H4 (cell line): ENCODE measurements around the gene FAR1. TPM values are rescaled to one million over a fixed set of nuclear protein-coding genes. Genes with fewer than 3 reads are reported as not detected.
A peak's percentile ranks its signal among the peaks of the same experiment; 100 is the strongest.
"Not testable (repeated sequence)": the region's sequence is repeated elsewhere in the genome, so short reads cannot be mapped to it uniquely, and the experiment has no call there.

Experiments used
- DNase-seq: peaks from one replicate; pipeline ENCODE4 v3.0.0-alpha.2; 2015; ENCODE audit warnings: low spot score
- total RNA-seq: library from RNA; depleted of rRNA; stranded (reverse); fragments of >200 nt; shearing (Covaris generic); gene quantifications from 2 replicates; pipeline ENCODE4 v1.2.3, GENCODE V29; 2014

FAR1 gene
- total RNA-seq, 1 experiment from 2014 or later = 35.7 TPM

DNA sequence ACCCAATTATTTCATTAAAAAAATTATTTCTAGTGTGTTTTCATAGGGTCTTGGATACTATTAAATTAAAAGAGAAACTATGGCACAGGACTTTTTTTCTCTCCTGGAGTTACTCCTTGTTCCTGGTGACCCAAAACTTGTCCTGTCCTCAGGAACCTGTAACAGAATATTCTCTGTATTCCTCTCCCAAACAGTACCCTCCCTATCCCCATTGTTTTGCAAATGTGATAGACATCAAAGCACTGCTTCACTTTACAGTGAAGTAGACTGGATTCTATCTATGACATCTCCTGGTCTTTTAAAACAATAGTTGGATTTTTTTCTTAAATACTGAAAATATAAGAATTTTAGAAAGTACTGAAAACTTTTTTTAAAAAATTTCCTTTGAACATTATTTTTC, 37.2 kb downstream of the FAR1 start:
- no peak for DNase-seq

DNA sequence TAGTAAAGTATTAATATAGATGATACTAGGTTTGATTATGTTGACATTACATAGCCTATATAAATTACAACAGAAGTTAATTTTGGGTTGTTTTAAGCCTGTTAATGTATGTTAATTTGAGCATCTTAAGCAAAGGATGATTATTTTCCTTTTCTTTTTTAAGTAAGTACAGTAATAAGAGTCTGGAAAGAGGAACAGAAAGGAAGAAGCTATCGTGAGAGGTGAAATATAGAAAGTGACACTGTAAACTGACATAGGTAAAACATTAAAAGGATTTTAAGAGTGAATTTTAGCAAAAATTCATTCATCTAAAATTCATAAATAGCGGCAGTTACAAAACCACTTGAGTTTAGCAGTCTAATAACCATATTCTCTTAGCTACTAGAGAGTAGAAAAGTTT, 45.5 kb downstream of the FAR1 start:
- DNase-seq = no peak

DNA sequence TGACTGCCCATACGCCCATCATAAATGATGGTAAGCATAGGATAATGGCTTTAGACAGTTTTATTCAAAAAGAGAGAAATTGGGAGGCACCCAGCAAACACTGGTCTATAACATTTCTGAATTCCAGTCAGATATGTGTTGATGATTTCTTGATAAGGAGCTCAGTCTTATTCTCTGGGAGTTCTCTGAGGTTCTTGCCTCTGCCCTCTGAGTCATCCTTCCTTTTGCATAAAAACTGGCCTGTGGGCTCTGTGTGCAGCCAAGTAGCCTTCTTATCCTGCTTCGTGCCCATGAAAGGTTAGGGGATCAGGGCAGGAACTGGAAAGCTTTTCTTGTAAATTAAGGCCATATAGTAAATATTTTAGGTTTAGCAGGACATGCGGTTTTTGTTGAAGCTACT, 48.9 kb downstream of the FAR1 start:
- DNase-seq = peak; percentile 49

DNA sequence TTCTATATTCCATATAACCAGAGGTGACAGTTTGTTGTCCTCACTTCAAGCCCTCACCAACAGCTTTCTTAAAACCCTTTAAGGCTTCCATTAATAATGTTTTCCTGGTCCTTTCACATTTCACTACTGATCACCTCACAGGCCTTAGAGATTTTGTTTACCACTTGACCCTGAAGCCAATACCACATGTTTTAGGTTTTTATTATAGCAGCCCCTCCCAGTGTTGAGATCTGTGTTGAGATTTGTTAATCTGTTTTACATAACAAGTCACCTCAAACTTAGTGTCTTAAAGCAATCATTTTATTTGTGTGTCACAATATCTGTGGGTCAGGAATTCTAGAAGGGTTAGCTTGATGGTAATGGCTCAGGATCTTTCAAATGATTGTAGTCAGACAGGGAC, 49.9 kb downstream of the FAR1 start:
- DNase-seq = no peak

DNA sequence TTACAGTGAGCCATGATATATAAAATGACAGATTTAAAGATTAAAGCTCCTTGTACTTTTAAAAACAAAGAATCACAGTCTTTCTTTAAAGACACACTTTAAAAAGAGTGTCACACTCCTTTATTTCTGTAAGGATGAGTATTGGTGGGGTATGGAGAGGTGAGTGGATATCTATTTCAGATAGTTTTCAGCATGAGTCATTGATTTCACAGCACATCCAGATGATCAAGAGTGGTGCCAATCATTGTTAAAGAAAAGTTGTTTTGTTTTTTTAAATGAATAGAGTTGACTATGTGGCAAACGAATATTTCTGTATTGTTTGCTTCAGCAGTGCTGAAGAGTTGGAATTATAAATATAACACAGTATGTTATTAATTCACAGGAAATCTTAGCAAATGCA, 52.5 kb downstream of the FAR1 start:
- DNase-seq = no peak

DNA sequence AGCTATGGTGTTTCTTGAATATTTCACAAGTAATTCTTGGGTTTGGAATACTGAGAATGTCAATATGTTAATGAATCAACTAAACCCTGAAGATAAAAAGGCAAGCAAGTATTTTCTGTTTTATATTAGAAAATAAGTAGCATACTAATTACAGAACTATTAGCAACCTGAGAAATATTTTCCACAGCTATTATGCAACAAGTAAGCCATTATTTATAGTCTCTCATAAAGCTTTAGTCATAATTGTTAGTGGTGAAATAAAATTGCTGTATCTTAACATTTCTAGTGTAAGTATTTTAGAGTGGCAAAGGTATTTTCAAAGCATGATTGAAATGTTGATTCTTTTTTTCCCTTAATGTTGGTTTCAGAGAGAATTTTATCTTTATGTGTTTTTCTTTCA, 53.3 kb downstream of the FAR1 start:
- no peak for DNase-seq

DNA sequence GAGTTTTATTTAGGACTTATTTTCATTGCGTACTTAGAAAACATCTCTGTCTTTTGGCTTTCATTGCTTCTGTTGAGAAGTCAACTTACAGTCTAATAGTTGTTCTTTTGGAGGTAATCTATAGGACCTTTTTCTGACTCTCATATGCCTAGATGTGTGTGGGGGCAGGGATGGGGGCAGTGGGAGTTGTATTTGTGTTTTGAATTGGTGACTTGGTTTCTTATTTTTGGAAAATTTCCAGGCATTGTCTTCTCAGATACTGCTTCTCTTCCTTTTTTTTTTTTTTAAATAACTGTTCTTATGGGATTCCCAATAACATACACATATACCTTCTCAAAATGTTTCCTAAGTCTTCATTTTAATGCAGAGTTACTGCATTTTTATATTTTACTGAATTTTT, 58.0 kb downstream of the FAR1 start:
- DNase-seq = no peak

DNA sequence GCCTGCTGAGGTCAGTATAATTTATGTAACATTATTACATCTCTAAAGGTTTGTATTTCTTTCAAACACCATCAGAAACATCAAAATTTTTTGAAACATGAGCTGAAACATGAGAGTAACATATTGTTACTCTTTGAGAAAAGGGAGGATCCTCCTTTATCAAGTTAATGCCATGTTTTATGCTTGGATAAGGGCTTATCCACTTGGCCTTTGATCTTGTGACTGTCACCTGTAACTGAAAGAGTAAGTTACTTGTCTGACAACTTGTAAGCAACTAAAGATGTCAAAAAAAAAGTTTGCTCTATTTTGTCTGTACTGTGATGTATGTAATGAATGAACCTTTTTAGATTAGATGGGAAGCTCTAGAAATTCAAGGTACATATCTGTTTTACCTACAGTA, 59.6 kb downstream of the FAR1 start:
- no peak for DNase-seq

DNA sequence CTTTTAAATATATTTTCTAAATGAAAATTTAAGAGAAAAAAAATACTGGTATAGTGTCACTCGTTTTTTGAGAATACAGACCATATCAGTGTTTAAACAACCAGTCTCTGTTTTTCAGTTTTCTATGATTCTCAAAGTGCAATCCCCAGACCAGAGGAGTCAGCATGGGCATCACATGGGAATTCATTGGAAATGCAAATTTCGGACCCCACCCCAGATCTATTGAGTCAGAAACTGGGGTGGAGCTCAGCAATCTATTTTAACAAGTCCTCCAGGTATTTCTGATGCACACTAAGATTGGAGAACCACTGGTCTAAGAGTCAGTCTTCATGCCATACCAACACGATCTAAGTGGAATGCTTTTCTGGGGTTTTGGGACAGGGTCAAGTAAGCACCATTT, 66.1 kb downstream of the FAR1 start:
- no peak for DNase-seq

DNA sequence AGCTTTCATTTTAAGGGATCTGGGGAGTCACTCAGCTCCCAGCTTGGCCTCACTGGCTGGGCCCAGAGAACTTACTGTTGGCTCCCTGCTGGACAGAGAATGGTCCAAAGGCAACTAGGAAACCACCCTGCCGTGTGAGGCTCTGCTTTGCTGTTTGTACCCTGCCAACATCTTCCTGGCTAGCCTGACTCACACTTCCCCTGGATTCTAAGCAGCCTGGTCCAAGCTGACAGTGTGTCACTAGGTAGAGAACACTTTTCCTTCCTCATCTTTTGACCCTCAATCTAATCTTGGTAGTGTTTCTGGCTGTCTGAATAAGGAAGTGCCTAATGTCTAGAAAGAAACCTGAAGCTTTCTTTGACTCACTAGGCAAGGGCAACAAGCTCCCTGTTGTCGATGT, 76.7 kb downstream of the FAR1 start:
- no peak for DNase-seq

DNA sequence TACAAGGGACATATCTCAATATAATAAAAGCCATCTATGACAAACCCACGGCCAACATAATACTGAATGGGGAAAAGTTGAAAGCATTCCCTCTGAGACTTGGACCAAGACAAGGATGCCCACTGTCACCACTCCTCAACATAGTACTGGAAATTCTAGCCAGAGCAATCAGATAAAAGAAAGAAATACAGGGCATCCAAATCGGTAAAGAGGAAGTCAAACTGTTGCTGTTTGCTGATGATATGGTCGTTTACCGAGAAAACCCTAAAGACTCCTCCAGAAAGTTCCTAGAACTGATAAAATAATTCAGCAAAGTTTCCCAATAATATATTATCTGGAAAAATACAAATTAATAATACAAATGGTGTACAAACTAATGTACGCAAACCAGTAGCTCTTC, 84.8 kb downstream of the FAR1 start:
- DNase-seq = not testable (repeated sequence)

DNA sequence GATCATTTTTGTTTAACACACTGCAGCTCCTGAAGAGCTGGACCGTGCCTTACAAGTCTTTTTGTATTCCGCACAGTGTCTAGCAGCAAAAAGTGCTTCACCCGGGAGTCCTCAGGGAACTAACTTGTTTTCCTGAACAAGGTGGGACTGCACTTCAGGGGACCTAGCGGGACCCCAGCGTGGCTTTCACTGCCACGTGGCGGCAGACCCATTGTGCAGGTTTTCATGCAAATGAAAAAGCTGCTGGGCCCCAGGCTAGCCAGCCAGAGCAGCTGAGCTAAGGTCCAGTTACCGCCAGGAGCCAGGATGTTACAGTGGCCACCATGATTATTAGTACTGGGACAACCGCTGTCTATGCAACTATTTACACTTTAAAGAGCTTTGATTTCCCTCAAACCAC, 90.6 kb downstream of the FAR1 start:
- DNase-seq = no peak

DNA sequence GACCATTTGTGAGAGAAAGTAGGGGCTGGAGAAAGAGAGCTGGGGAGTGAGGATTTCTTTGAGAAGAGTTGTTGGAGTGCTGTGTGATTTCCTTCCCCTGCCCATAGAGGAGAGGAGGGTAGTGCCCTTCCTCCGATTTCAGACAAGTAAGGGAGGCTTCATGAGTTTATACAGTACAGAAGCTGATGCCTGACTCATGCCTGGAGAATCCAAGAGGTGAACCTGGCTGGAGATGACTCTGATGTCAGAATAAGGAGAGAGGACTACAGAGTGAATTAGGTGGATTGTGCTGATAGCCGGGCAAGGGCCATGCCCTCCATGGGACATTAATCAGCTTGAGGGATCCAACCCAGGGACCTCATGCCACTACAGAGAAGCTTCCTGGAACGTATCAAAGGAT, 91.6 kb downstream of the FAR1 start:
- DNase-seq = no peak

DNA sequence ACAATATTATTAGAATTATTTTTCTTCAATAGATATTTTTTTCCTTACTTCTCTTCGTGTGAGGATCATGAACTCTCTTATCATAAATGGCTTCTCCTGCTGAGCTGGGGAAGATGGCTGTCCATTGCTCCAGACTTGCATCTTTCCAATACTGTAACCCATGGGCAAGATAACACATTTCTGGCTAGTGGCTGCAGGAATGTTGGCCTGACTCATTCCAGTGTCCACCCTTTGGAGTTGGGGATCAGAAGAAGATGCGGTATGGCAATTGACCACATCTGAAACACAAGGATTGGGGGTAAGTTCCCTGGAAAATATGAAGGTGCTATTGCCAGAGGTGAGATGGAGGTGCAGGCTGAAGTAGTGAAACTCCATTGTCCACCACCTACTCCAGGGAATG, 92.8 kb downstream of the FAR1 start:
- DNase-seq = no peak

DNA sequence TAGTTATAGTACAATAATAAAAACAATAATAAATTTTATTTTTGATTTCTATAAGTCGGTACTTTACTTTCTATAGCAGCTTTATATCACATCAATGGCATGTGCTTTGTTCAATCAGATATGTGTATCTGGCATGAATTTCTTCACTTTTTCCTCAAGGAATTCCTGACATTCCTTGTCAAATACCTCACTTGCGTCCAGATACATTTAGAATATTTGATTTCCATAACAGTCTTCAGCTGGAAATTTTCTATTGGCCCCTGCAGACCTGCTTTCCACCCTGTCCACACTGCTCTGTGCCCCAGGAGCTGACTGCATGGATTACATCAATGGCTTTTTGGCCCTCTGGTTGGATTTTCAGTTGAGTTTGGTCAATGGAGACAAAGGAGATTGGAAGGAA, 93.2 kb downstream of the FAR1 start:
- no peak for DNase-seq

DNA sequence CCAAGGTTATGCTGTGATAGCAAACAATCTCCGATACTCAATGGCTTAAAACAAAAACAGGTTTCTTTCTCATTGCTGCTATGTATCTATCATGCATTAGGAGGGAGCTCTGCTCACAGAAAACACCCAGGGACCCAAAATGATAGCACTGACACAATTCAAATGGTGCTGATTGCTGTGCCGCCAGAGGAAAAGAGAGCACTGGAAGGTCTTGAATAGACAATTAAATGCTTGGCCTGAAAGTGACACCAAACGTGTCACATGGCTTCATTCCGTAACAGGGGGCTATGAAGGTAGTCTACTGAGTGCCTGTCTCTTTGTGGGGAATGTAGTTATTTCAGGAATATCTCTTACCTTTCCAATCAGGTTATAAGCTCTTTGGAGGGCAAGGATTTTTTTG, 94.2 kb downstream of the FAR1 start:
- no peak for DNase-seq

DNA sequence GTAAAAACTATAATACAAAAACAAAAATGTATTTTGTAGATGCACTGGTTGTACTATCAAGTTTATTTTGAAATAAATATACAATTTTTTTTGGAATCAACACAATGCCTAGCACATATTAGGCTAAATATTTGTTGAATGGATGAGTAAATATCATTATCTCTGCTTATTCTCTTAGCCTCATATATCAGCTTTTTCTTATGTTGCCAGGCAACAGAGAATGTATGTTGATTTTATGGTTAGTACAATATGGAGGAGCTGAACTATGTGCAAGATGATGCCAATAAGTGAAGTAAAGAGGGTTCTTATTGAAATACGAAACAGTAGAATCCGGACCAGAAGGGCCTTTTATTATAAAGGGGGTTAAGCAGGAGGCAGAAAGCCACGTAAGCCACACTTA, 94.9 kb downstream of the FAR1 start:
- no peak for DNase-seq

DNA sequence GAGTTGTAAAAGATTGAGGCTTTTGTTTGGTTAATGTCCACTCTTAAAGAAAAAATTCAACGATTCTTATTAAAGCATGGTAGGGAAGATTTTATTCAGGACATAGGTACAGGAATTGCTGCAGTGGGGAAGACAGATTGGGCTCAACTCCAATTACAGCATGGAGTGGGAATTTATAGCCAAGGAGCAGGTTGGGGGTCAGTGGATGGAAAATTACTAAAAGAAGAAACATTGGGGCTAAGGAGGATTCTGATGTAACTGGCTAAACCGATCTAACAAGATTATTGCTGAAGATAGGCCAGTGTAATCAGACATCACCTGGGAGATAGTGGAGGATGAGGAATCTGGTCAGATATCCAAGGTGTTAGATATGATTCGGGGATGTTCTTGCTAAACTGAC, 97.4 kb downstream of the FAR1 start:
- no peak for DNase-seq

DNA sequence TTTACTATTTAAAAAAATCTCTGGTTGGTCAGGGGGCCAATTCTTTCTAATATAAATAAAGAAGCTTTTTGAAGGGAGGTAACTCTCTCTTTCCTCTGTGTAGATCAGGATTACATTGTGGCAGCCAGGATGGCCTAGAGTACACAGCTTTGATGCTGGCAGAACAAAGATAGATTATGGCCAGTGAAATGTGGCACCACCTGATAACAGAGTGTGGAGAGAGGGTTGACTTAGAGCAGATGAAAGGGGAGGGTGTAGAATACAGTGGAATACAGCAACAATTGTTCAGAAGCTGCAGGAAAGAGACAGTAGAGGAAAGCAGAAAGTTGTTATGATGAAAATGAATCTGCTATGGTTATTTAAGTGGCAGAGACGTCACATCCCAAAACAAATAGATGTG, 99.0 kb downstream of the FAR1 start:
- no peak for DNase-seq

DNA sequence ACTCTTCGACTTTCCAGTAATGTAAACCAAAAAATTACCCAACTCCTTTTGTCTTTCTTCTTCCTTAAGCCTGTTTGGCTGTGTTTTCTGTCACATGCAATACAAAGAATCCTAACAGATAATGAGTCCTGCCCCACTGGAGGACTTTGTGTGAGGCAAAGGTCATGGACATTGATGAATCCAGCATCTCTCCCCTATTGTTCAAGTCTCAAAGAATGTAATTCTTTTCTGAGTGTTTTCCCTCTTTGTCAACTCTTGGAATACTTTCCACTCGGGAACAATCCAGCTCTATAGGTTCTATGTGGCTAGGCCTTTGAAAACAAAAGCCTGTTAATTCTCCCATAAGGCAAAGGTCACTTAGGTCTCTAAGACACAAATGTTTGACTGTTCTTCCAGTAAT, 100.7 kb downstream of the FAR1 start:
- DNase-seq = no peak

DNA sequence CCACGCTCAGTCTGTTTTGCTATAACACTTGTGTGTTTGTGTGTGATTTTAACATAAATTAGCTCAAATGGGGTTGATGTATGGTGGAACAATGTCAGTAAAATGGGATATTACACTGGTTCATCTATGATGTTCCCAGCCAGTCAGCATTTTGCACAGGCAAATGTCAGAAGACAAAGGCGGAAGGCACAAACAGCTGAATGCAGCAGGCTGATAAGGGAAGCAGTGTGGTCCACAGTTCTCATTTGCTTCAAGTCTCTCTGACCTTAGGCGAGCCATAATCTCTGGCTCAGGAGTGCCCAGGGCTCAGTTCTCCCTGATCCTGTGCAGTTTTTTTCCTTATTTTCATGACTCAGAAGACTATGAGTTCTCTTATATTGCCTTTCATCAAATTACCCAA, 102.7 kb downstream of the FAR1 start:
- DNase-seq = no peak

DNA sequence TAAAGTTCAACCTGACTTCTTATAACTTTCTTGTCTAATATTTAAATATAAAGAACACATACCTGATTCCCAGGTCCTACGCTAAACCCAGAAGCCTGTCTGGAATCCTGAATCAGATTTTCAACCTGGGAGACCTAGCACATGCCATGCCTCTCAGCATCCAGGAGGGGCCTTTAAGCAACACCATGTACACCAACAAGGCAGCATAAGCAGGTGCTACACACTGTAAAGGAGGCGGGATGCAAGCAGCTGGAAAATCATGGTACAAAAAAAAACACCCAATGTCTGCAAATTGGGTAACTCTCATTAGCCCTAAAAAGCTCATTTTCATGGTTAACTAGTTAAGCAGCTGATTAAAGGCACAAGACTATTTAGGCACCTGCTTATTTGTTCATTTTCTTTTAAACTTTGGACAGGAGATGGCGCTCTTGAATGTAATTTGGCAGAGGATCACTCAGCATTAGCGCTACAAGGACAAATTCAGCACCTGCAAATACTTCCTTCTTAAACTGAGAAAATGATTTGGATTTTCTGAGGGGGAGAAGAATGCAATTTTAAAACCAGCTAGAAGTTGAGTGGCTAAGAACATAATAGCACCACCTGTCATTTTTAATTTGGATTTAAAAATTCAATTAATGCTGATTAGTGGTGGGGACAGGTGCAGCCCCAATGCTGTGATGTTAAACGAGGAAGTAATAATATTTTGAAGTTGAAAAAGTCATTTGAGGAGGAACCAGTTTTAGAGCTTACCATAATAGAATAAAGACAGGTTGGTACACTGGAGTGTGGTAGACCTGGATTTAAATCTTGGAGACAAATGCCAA, 104.0 kb downstream of the FAR1 start:
- DNase-seq = peak; percentile 64

DNA sequence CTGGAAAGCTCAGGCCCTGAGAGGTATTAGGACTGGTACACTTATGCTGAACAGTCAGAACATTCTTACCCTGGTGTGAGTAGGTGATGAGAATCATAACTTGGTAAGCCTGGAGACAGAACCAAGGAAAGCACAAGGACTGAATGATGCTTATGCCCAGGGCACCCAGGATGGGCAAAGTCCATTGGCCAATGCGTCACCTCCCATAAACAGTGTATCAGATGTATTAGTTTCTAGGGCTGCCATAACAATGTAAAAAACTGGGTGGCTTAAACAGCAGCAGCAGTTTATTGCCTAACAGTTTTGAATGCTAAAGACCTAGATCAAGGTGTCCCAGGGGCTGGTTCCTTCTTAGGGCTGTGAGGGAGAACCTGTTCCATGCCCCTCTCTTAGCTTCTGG, 107.0 kb downstream of the FAR1 start:
- no peak for DNase-seq

DNA sequence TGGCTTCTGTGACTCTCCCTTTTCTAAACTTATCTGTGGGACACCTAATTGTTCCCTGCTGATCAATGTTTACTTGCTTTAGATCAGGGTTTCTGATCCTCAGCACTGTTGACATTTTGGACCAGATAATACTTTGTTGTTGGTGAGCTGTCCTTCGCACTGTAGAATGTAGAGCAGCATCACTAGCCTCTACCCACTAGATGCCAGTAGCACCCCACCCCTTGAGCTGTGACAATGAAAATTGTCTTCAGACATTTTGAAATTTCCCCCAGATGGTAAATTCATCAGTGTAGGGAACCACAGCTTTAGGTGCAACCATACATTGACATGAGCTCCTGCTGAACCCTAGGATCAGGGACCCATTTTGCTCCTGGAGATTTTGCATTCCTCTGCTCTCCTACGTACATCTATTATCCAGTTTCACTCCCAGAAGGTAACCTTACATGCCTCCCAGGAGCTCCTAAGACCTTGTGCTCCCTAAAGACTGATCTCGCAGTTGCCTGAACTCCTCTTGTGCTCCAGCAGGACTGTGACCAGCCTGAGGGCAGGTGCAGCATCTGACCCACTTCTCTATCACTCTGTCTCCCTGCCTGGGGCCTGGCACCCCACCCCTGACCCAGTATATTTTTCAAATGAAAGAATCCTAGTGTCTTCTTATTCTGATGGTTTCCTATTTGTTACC, 107.8 kb downstream of the FAR1 start:
- no peak for DNase-seq
